GM12878 (cell line): Measurements from ENCODE around the gene HSD17B4. TPM values are rescaled to one million over a fixed set of nuclear protein-coding genes. Genes with fewer than 3 reads are reported as not detected.
"Not testable (repeated sequence)": the region's sequence is repeated elsewhere in the genome, so short reads cannot be mapped to it uniquely, and the experiment has no call there.

Experiments
- ATAC-seq: fragments of 200-7000 bp; cut with Tn5 transposase; 3 replicates; pipeline ENCODE4 v1.9.1; 2020; ENCODE audit warnings: mild to moderate bottlenecking, moderate library complexity
- BruUV-seq: library from RNA; stranded (reverse); fragments of 400-500 nt; replicated peaks from 2 replicates; lab custom pipeline; 2021; lab: Mats Ljungman, UMichigan
- CTCF ChIA-PET: fragments of 300-600 bp; sonication (Branson Sonifier 250); formaldehyde crosslinking; extraction: SDS; loops from one replicate; lab custom pipeline; 2021; ENCODE audit warnings: inconsistent platforms; lab: Yijun Ruan, JAX
- POLR2A ChIA-PET: fragments of 350-600 bp; formaldehyde crosslinking; extraction: SDS; loops from one replicate; lab custom pipeline; 2021; ENCODE audit warnings: inconsistent platforms; lab: Charles Lee
- RAD21 ChIA-PET: fragments of 300-600 bp; sonication (Branson Sonifier 250); formaldehyde crosslinking; loops from one replicate; lab custom pipeline; 2023; ENCODE audit warnings: antibody characterized with exemption; ENCODE audit not compliant: unreplicated experiment; lab: Charles Lee
- SMC1A ChIA-PET: fragments of 300-600 bp; sonication (Branson Sonifier 250); formaldehyde crosslinking; loops from one replicate; lab custom pipeline; 2023; ENCODE audit not compliant: unreplicated experiment, uncharacterized antibody; lab: Charles Lee
- DNase-seq: peaks from one replicate; pipeline ENCODE4 v3.0.0-alpha.2; 2011; ENCODE audit warnings: low read depth, low spot score
- FAIRE-seq: peaks from 3 replicates; lab custom pipeline; 2011; peaks lifted over from hg19 to GRCh38; lab: Jason Lieb, UNC
- H2AFZ ChIP-seq: 2 replicates; pipeline ENCODE4 v1.6.0; 2011; ENCODE audit warnings: low read depth, low read length, control low read depth; ENCODE audit not compliant: control insufficient read depth
- H3K27ac ChIP-seq: 2 replicates; pipeline ENCODE4 v1.5.1; 2011; ENCODE audit warnings: control low read depth; ENCODE audit not compliant: control insufficient read depth, insufficient read depth
- H3K27me3 ChIP-seq, 2 experiments: replicated peaks in 1 of 2; 2 replicates each; pipeline versions ENCODE4 v1.6.0 to v1.6.1; 2011; ENCODE audit warnings: low read length in 1 of 2; ENCODE audit not compliant: control insufficient read depth in 2 of 2, insufficient read depth in 2 of 2
- H3K36me3 ChIP-seq, 2 experiments: 2 replicates each; pipeline ENCODE4 v1.5.1; 2011; ENCODE audit warnings: low read length in 1 of 2; ENCODE audit not compliant: control insufficient read depth in 2 of 2, insufficient read depth in 2 of 2
- H3K4me1 ChIP-seq: 2 replicates; pipeline ENCODE4 v1.6.1; 2011; ENCODE audit warnings: mild to moderate bottlenecking, low read length, moderate library complexity, mixed read lengths; ENCODE audit not compliant: control insufficient read depth, insufficient read depth
- H3K4me2 ChIP-seq: 2 replicates; pipeline ENCODE4 v1.6.0; 2011; ENCODE audit warnings: control low read depth; ENCODE audit not compliant: control insufficient read depth, insufficient read depth
- H3K4me3 ChIP-seq: fragments of 200-600 bp; sonication (generic); 2 replicates; pipeline ENCODE4 v1.5.1; 2016
- H3K79me2 ChIP-seq: 2 replicates; pipeline ENCODE4 v1.6.0; 2011; ENCODE audit warnings: low read length; ENCODE audit not compliant: control insufficient read depth, insufficient read depth
- H3K9ac ChIP-seq: 2 replicates; pipeline ENCODE4 v1.8.0; 2011; ENCODE audit warnings: low read length, control low read depth, mixed read lengths; ENCODE audit not compliant: control insufficient read depth, insufficient read depth
- H3K9me3 ChIP-seq: replicated peaks from 3 replicates; pipeline ENCODE4 v1.5.1; 2011; ENCODE audit warnings: mild to moderate bottlenecking, low read length; ENCODE audit not compliant: control insufficient read depth, insufficient read depth
- H4K20me1 ChIP-seq: 2 replicates; pipeline ENCODE4 v1.6.0; 2011; ENCODE audit not compliant: control insufficient read depth, insufficient read depth
- EGR1 ChIP-seq, 2 experiments: IDR thresholded peaks; 1 replicate in 1 of 2; 2 replicates in 1 of 2; pipeline ENCODE4 v1.6.1; 2011 to 2012; ENCODE audit warnings: low read depth in 2 of 2, low read length in 2 of 2, borderline replicate concordance in 1 of 2, mild to moderate bottlenecking in 1 of 2, moderate library complexity in 1 of 2
- HCFC1 ChIP-seq: fragments of 150-350 bp; IDR thresholded peaks from 2 replicates; pipeline ENCODE4 v1.6.1; 2014; ENCODE audit warnings: low read length
- HDAC2 ChIP-seq: fragments of 200-600 bp; sonication (generic); IDR thresholded peaks from 2 replicates; pipeline ENCODE4 v1.6.1; 2017
- MXI1 ChIP-seq: fragments of 150-350 bp; IDR thresholded peaks from 2 replicates; pipeline ENCODE4 v1.6.1; 2011; ENCODE audit warnings: low read depth, mild to moderate bottlenecking, inconsistent platforms, low read length, improper control_type of control experiment
- NFYB ChIP-seq: IDR thresholded peaks from 2 replicates; pipeline ENCODE4 v1.6.1; 2011; ENCODE audit warnings: low read depth, mild to moderate bottlenecking, low read length, improper control_type of control experiment, moderate library complexity; ENCODE audit not compliant: insufficient read depth
- PRDM15 ChIP-seq: fragments of 450-650 bp; formaldehyde crosslinking; IDR thresholded peaks from 2 replicates; pipeline ENCODE4 v1.4.0; 2020; ENCODE audit warnings: mild to moderate bottlenecking, moderate library complexity
- SRF ChIP-seq, 2 experiments: IDR thresholded peaks; 2 replicates each; pipeline ENCODE4 v1.6.1; 2011; ENCODE audit warnings: low read depth in 2 of 2, low read length in 2 of 2, mild to moderate bottlenecking in 1 of 2, moderate library complexity in 1 of 2
- USF2 ChIP-seq: IDR thresholded peaks from 2 replicates; pipeline ENCODE4 v1.6.1; 2011; ENCODE audit warnings: low read depth, low read length, improper control_type of control experiment, borderline replicate concordance
- WGBS: methylation state at CpG from one replicate; pipeline ENCODE4 v1.1.6; 2016; ENCODE audit warnings: low lambda C conversion rate; ENCODE audit not compliant: insufficient replicate concordance, insufficient coverage; ENCODE audit errors: missing lambda C conversion rate; 5-methylcytosine and 5-hydroxymethylcytosine counted together
- in situ Hi-C: fragments of 300-500 bp; cut with MboI; formaldehyde crosslinking; loops from 9 replicates; pipeline ENCODE4 v1.14.3; 2018; ENCODE audit warnings: mixed read lengths
- intact Hi-C: fragments of 100-400 bp; cut with micrococcal nuclease; formaldehyde crosslinking; loops from one replicate; pipeline ENCODE4 v1.14.2; 2022; ENCODE audit not compliant: unreplicated experiment
- polyA plus RNA-seq, 11 experiments: library from polyadenylated mRNA; depleted of rRNA in 4 of 11; unstranded in 6 of 11; stranded (reverse) in 5 of 11; fragments of >200 nt; fragmentation: Nextera tagmentation in 4 of 11; fragmentation: Illumina TruSeq in 1 of 11; extraction: Ambion mirVana in 4 of 11; extraction: Trizol in 1 of 11; gene quantifications; 1 replicate in 1 of 11; 2 replicates in 10 of 11; pipeline versions ENCODE4 v1.2.1 to v1.2.3, GENCODE V29; 2011 to 2016; ENCODE audit warnings: inconsistent platforms in 2 of 11, missing spikeins in 2 of 11, low read depth in 1 of 11
- total RNA-seq, 4 experiments: library from RNA; depleted of rRNA in 3 of 4; stranded (reverse); fragments of >200 nt in 3 of 4; fragmentation: Illumina TruSeq in 1 of 4; extraction: Trizol in 1 of 4; gene quantifications; 2 replicates each; pipeline versions ENCODE4 v1.2.1 to v1.2.3, GENCODE V29; 2013 to 2021

HSD17B4 gene
- total and polyA plus RNA-seq, 10 of the 15 experiments (the other 5 are each of a cell fraction or from before 2014, with no cell fraction given), result 38.6 to 125 (median 93.0) TPM

- H3K27ac ChIP-seq, H3K4me3 ChIP-seq, SMC1A ChIA-PET, H3K9ac ChIP-seq, intact Hi-C loops, ATAC-seq, BruUV-seq, CTCF ChIA-PET, RAD21 ChIA-PET, FAIRE-seq, in situ Hi-C loops, H3K79me2 ChIP-seq, H3K4me2 ChIP-seq, POLR2A ChIA-PET, DNase-seq, H4K20me1 ChIP-seq, H3K4me1 ChIP-seq, H3K9me3 ChIP-seq, H3K27me3 ChIP-seq, H2AFZ ChIP-seq, H3K36me3 ChIP-seq: not testable (repeated sequence)
- 90% methylated on average over 9 of the region's 10 CpGs for WGBS
Observed at GRCh38 chr5:119480629-119481028, 28.3 kb downstream of the HSD17B4 start.

GRCh38 chr5:119483155-119483554 lies 30.9 kb downstream of the HSD17B4 start:
- H3K4me1 ChIP-seq, result no peaks in the 10 kb centered on the region
- H3K9ac ChIP-seq, result no peak overlapping the region
- CTCF ChIA-PET, result interaction anchor here (1.0 to 1.3 kb wide), 2 partner anchors 9 to 55 kb away, joined by 3 read pairs; no protein-coding TSS in a partner anchor
- RAD21 ChIA-PET, result interaction anchor here (1.4 kb wide), 1 partner anchor 13 kb away, joined by 4 read pairs; no protein-coding TSS in a partner anchor
- no peak overlapping the region for H3K4me3 ChIP-seq
- WGBS, result 96% methylated on average over 1 of the region's 1 CpG
- no TSS peak for BruUV-seq
- H3K36me3 ChIP-seq, result peaks cover 0 to 1% of the 10 kb centered on the region in 2 experiments; a peak in 2 of 4 replicates
- no peak overlapping the region for H3K4me2 ChIP-seq
- intact Hi-C loops (no loop called here), in situ Hi-C loops (no loop called here)
- POLR2A ChIA-PET, result interaction anchor here (0.5 kb wide), 1 partner anchor 10 kb away, joined by 5 read pairs; no protein-coding TSS in a partner anchor
- ATAC-seq, result no peak
- no peaks in the 10 kb centered on the region for H3K9me3 ChIP-seq
- H3K79me2 ChIP-seq, result no peaks in the 10 kb centered on the region
- no peak for FAIRE-seq
- SMC1A ChIA-PET, result interaction anchor here (1.1 to 1.9 kb wide), 3 partner anchors 10 to 25 kb away, joined by 3 to 10 read pairs (median 3); no protein-coding TSS in a partner anchor
- H3K27me3 ChIP-seq, result no peaks in the 10 kb centered on the region
- DNase-seq, result no peak
- no peak overlapping the region for H3K27ac ChIP-seq
- H4K20me1 ChIP-seq, result no peaks in the 10 kb centered on the region
- H2AFZ ChIP-seq, result no peak overlapping the region
- TF ChIP-seq HCFC1, result no peak
- TF ChIP-seq NFYB, result no peak
- no peak for TF ChIP-seq PRDM15
- TF ChIP-seq EGR1 (IDR thresholded peaks at IDR 0.05; ENCODE audit: borderline replicate concordance in 1 of 2, low read depth in 2 of 2, low read length in 2 of 2), result no peak
- no peak for TF ChIP-seq SRF (IDR thresholded peaks at IDR 0.05; ENCODE audit: low read depth in 2 of 2, low read length in 2 of 2)
- no peak for TF ChIP-seq USF2
- no peak for TF ChIP-seq HDAC2
- no peak for TF ChIP-seq MXI1
